ENCODE measurements around the gene MSI2. TPM values are rescaled to one million over a fixed set of nuclear protein-coding genes. Genes with fewer than 3 reads are reported as not detected.

The MSI2 gene
- total RNA-seq, 2 donors from 2014 or later = 53.1 to 74.0 TPM

GRCh38 chr17:57537524-57538410 lies 281.4 kb downstream of the MSI2 start:
- Histone ChIP-seq H3K27ac (no peak overlapping the region), H3K4me3 (no peak overlapping the region), H3K27me3 (replicated peaks; ENCODE audit: insufficient read depth) (no peaks in the 10 kb centered on the region), H3K4me1 (replicated peaks) (peaks cover 11% of the 10 kb centered on the region), H3K9me3 (no peaks in the 10 kb centered on the region), H3K36me3 (no peaks in the 10 kb centered on the region)
- WGBS = 48% methylated on average over 17 of the region's 17 CpGs
- no peak for DNase-seq (ENCODE audit: low spot score)
- TF ChIP-seq POLR2AphosphoS5 (IDR thresholded peaks at IDR 0.05) (no peak), POLR2A (IDR thresholded peaks at IDR 0.05) (no peak)
- TF ChIP-seq, protein P1, sequence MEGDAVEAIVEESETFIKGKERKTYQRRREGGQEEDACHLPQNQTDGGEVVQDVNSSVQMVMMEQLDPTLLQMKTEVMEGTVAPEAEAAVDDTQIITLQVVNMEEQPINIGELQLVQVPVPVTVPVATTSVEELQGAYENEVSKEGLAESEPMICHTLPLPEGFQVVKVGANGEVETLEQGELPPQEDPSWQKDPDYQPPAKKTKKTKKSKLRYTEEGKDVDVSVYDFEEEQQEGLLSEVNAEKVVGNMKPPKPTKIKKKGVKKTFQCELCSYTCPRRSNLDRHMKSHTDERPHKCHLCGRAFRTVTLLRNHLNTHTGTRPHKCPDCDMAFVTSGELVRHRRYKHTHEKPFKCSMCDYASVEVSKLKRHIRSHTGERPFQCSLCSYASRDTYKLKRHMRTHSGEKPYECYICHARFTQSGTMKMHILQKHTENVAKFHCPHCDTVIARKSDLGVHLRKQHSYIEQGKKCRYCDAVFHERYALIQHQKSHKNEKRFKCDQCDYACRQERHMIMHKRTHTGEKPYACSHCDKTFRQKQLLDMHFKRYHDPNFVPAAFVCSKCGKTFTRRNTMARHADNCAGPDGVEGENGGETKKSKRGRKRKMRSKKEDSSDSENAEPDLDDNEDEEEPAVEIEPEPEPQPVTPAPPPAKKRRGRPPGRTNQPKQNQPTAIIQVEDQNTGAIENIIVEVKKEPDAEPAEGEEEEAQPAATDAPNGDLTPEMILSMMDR (IDR thresholded peaks at IDR 0.05) = no peak
- intact Hi-C loops (cut with DNase I) = no loop called here

DNA sequence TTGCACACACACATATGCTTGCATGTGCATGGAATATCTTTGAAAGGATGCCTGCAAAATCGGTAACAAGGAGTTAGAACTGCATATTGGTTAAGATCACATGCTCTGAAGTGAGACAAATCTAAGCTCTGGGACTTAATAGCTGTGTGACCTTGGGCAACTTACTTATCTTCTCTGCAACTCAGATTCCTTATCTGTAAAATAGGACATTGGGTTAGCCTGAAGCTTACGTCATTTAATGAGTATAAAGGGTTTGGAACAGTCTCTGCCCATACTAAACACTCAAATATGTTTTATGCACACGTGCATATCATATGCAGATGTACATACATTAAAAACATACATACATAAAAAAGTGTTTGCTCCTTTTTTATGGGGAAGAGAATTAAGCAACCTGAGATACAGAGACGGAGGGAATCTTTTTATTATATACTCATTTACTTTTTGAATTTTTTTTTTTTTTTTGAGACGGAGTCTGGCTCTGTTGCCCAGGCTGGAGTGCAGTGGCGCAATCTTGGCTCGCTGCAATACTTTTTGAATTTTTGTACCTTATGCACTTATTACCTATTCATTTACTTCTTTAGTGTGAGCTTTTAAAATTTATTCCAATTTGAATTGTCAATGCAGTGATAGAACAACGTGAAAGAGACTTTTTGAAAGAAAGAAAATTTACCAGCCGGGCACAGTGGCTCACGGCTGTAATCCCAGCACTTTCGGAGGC lies 282.6 kb downstream of the MSI2 start:
- intact Hi-C loops (cut with DNase I) = no loop called here

GRCh38 chr17:57539529-57540301 lies 283.4 kb downstream of the MSI2 start:
- DNase-seq (ENCODE audit: low spot score) = no peak
- WGBS = 67% methylated on average over 8 of the region's 8 CpGs
- Histone ChIP-seq H3K36me3 (no peaks in the 10 kb centered on the region), H3K27me3 (replicated peaks; ENCODE audit: insufficient read depth) (no peaks in the 10 kb centered on the region), H3K4me3 (no peak overlapping the region), H3K27ac (no peak overlapping the region), H3K4me1 (replicated peaks) (peaks cover 11% of the 10 kb centered on the region), H3K9me3 (no peaks in the 10 kb centered on the region)
- no peak for TF ChIP-seq POLR2A (IDR thresholded peaks at IDR 0.05)
- TF ChIP-seq, protein P1 (IDR thresholded peaks at IDR 0.05) = no peak
- no peak for TF ChIP-seq POLR2AphosphoS5 (IDR thresholded peaks at IDR 0.05)
- intact Hi-C loops (cut with DNase I) = no loop called here

More for the DNA sequence above, 282.6 kb downstream of the MSI2 start:
- no peak overlapping the region for H3K4me3 ChIP-seq
- peaks cover 11% of the 10 kb centered on the region for H3K4me1 ChIP-seq (replicated peaks)
- WGBS = 72% methylated on average over 11 of the region's 11 CpGs
- TF ChIP-seq, protein P1 (IDR thresholded peaks at IDR 0.05) = no peak
- TF ChIP-seq POLR2AphosphoS5 (IDR thresholded peaks at IDR 0.05) = no peak
- TF ChIP-seq POLR2A (IDR thresholded peaks at IDR 0.05) = no peak
- no peak overlapping the region for H3K27ac ChIP-seq
- DNase-seq (ENCODE audit: low spot score) = no peak
- H3K27me3 ChIP-seq (replicated peaks; ENCODE audit: insufficient read depth) = no peaks in the 10 kb centered on the region
- H3K36me3 ChIP-seq = no peaks in the 10 kb centered on the region
- no peaks in the 10 kb centered on the region for H3K9me3 ChIP-seq

DNA sequence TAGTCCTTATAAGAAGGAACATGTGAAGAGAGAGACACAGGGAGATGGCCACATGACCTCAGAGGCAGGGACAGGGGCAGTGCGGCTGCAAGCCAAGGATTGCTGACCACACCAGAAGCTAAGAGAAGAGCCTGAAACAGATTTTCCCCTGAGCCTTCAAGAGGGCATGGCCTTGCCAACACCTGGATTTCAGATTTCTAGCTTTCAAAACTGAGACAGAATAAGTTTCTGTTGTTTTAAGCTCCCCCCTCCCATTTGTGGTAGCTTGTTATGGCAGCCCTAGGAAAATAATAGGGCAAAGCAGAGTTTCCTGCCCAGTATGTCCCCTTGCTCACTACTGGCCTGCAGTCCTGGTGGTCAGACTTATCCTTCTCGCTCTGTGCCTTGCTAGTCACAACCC lies 284.3 kb downstream of the MSI2 start:
- DNase-seq (ENCODE audit: low spot score) = no peak
- H3K36me3 ChIP-seq = no peaks in the 10 kb centered on the region
- H3K4me1 ChIP-seq (replicated peaks) = peaks cover 4% of the 10 kb centered on the region
- TF ChIP-seq POLR2A (IDR thresholded peaks at IDR 0.05) (no peak), POLR2AphosphoS5 (IDR thresholded peaks at IDR 0.05) (no peak)
- TF ChIP-seq, protein P1 (IDR thresholded peaks at IDR 0.05) = no peak
- 100% methylated on average over 2 of the region's 2 CpGs for WGBS
- no peaks in the 10 kb centered on the region for H3K9me3 ChIP-seq
- intact Hi-C loops (cut with DNase I) = no loop called here
- H3K4me3 ChIP-seq = no peak overlapping the region
- H3K27ac ChIP-seq = no peak overlapping the region
- H3K27me3 ChIP-seq (replicated peaks; ENCODE audit: insufficient read depth) = no peaks in the 10 kb centered on the region
